Stimulated activated CD4-positive, alpha-beta T cell treated with anti-CD3 and anti-CD28 coated beads, Interleukin-4, amount 100 ng/mL, for 1 hour (primary cell): ENCODE data around the gene CYB5D1.

ENCODE experiments used
- DNase-seq: peaks from one replicate; pipeline ENCODE4 v3.0.0-alpha.2; 2020

The CYB5D1 gene

GRCh38 chr17:7834542-7834956 is 23.3 kb upstream of the CYB5D1 start:
- peak; percentile 46 for DNase-seq

GRCh38 chr17:7834957-7835813 is 22.6 kb upstream of the CYB5D1 start:
- DNase-seq = peak; percentile 89

GRCh38 chr17:7835814-7836595 is 21.8 kb upstream of the CYB5D1 start:
- peak; percentile 50 for DNase-seq

- peak; percentile 72 for DNase-seq
Observed at GRCh38 chr17:7836596-7837407, 21.0 kb upstream of the CYB5D1 start.

- DNase-seq = no peak
Observed at GRCh38 chr17:7837408-7838088, 20.3 kb upstream of the CYB5D1 start.

GRCh38 chr17:7838090-7839075 is 19.4 kb upstream of the CYB5D1 start:
- DNase-seq = no peak

- no peak for DNase-seq
Observed at GRCh38 chr17:7839190-7839875, 18.5 kb upstream of the CYB5D1 start.

- DNase-seq = no peak
Observed at GRCh38 chr17:7839876-7840261, 17.9 kb upstream of the CYB5D1 start.

- no peak for DNase-seq
Observed at GRCh38 chr17:7840441-7840840, 17.4 kb upstream of the CYB5D1 start.

GRCh38 chr17:7840875-7841274 is 16.9 kb upstream of the CYB5D1 start:
- DNase-seq = no peak

GRCh38 chr17:7841396-7841914 is 16.3 kb upstream of the CYB5D1 start:
- peak; percentile 96 for DNase-seq

GRCh38 chr17:7841915-7842379 is 15.9 kb upstream of the CYB5D1 start:
- DNase-seq = peak; percentile 83

GRCh38 chr17:7842380-7843256 is 15.2 kb upstream of the CYB5D1 start:
- peak; percentile 98 for DNase-seq

- no peak for DNase-seq
Observed at GRCh38 chr17:7843257-7843535, 14.6 kb upstream of the CYB5D1 start.

- DNase-seq = peak; percentile 91
Observed at GRCh38 chr17:7843536-7844291, 14.1 kb upstream of the CYB5D1 start.

GRCh38 chr17:7844292-7845154 is 13.3 kb upstream of the CYB5D1 start:
- DNase-seq = peak; percentile 79

GRCh38 chr17:7845359-7846062 is 12.3 kb upstream of the CYB5D1 start:
- DNase-seq = no peak
